HEK293 (cell line): ENCODE data around the gene CD302.

Experiments used
- CTCF ChIA-PET: fragments of 350-600 bp; formaldehyde crosslinking; extraction: SDS; loops from one replicate; lab custom pipeline; 2021; ENCODE audit warnings: antibody characterized with exemption; lab: Yijun Ruan, JAX
- POLR2A ChIA-PET: fragments of 300-600 bp; formaldehyde crosslinking; extraction: SDS; loops from one replicate; lab custom pipeline; 2020; ENCODE audit warnings: antibody characterized with exemption, inconsistent platforms; lab: Yijun Ruan, JAX
- H3K27ac ChIP-seq: fragments of 200-500 bp; sonication (Bioruptor generic); 2 replicates; pipeline ENCODE4 v1.5.1; 2014; ENCODE audit warnings: low read depth, low read length, control low read depth, inconsistent platforms; ENCODE audit errors: extremely low read depth
- H3K36me3 ChIP-seq, 2 experiments: fragments of 200-500 bp in 1 of 2; sonication (Bioruptor generic) in 1 of 2; 1 replicate in 1 of 2; 2 replicates in 1 of 2; pipeline ENCODE4 v1.5.1; 2014 to 2017; ENCODE audit warnings: inconsistent platforms in 2 of 2, low read length in 2 of 2; ENCODE audit not compliant: control insufficient read depth in 2 of 2, insufficient read depth in 1 of 2
- H3K4me1 ChIP-seq: fragments of 200-500 bp; sonication (Bioruptor generic); 2 replicates; pipeline ENCODE4 v1.5.1; 2014; ENCODE audit warnings: mild to moderate bottlenecking, low read length, inconsistent platforms; ENCODE audit not compliant: control insufficient read depth, insufficient read depth
- H3K4me3 ChIP-seq: 2 replicates; pipeline ENCODE4 v1.5.1; 2011; ENCODE audit warnings: low read depth, mild to moderate bottlenecking, control low read depth, low read length, moderate library complexity
- H3K9me3 ChIP-seq: fragments of 200-500 bp; sonication (Bioruptor generic); 2 replicates; pipeline ENCODE4 v1.5.1; 2014; ENCODE audit warnings: low read depth, low read length, inconsistent platforms; ENCODE audit not compliant: control insufficient read depth, insufficient read depth
- BCL11B ChIP-seq: fragments of 450-650 bp; formaldehyde crosslinking; IDR thresholded peaks from 2 replicates; pipeline ENCODE4 v1.5.1; 2016; ENCODE audit warnings: low read depth, missing biosample characterization, missing genetic modification characterization
- ELK4 ChIP-seq: IDR thresholded peaks from 2 replicates; pipeline ENCODE4 v1.6.1; 2011; ENCODE audit warnings: mild to moderate bottlenecking, low read depth, low read length, borderline replicate concordance
- GFI1B ChIP-seq: fragments of 450-650 bp; formaldehyde crosslinking; IDR thresholded peaks from 2 replicates; pipeline ENCODE4 v1.5.1; 2016; ENCODE audit warnings: missing biosample characterization, missing genetic modification characterization
- HOXD13 ChIP-seq: sonication (generic); formaldehyde crosslinking; IDR thresholded peaks from 2 replicates; pipeline ENCODE4 v1.8.0; 2022; ENCODE audit warnings: missing genetic modification reagents, borderline replicate concordance
- KLF9 ChIP-seq: fragments of 450-650 bp; formaldehyde crosslinking; IDR thresholded peaks from 2 replicates; pipeline ENCODE4 v1.5.1; 2016; ENCODE audit warnings: missing biosample characterization, missing genetic modification characterization, low read depth
- RBAK ChIP-seq: fragments of 450-650 bp; formaldehyde crosslinking; IDR thresholded peaks from 2 replicates; pipeline ENCODE4 v1.5.1; 2016; ENCODE audit warnings: missing biosample characterization, missing genetic modification characterization
- ZBTB1 ChIP-seq: fragments of 450-650 bp; formaldehyde crosslinking; IDR thresholded peaks from 2 replicates; pipeline ENCODE4 v1.5.1; 2016; ENCODE audit warnings: missing biosample characterization, missing genetic modification characterization
- ZFP41 ChIP-seq: fragments of 450-650 bp; formaldehyde crosslinking; IDR thresholded peaks from 2 replicates; pipeline ENCODE4 v1.5.1; 2016; ENCODE audit warnings: missing biosample characterization, missing genetic modification characterization, borderline replicate concordance
- ZIC2 ChIP-seq: fragments of 450-650 bp; formaldehyde crosslinking; IDR thresholded peaks from 2 replicates; pipeline ENCODE4 v1.5.1; 2016; ENCODE audit warnings: missing biosample characterization, missing genetic modification characterization
- ZNF114 ChIP-seq: fragments of 450-650 bp; formaldehyde crosslinking; IDR thresholded peaks from 2 replicates; pipeline ENCODE4 v1.5.0; 2017; ENCODE audit warnings: missing biosample characterization, missing genetic modification characterization
- ZNF16 ChIP-seq: fragments of 450-650 bp; formaldehyde crosslinking; IDR thresholded peaks from 2 replicates; pipeline ENCODE4 v1.5.1; 2016; ENCODE audit warnings: low read depth, missing biosample characterization, missing genetic modification characterization
- ZNF433 ChIP-seq: fragments of 450-650 bp; formaldehyde crosslinking; IDR thresholded peaks from 2 replicates; pipeline ENCODE4 v1.5.1; 2016; ENCODE audit warnings: missing biosample characterization, missing genetic modification characterization, low read depth
- ZNF449 ChIP-seq: fragments of 450-650 bp; formaldehyde crosslinking; IDR thresholded peaks from 2 replicates; pipeline ENCODE4 v1.5.1; 2017; ENCODE audit warnings: missing biosample characterization, mild to moderate bottlenecking, missing genetic modification characterization, moderate library complexity
- ZNF580 ChIP-seq: fragments of 450-650 bp; formaldehyde crosslinking; IDR thresholded peaks from 2 replicates; pipeline ENCODE4 v1.5.1; 2016; ENCODE audit warnings: missing biosample characterization, missing genetic modification characterization
- ZNF624 ChIP-seq: fragments of 450-650 bp; formaldehyde crosslinking; IDR thresholded peaks from 2 replicates; pipeline ENCODE4 v1.5.1; 2017; ENCODE audit warnings: missing biosample characterization, missing genetic modification characterization
- ZNF704 ChIP-seq: fragments of 450-650 bp; formaldehyde crosslinking; IDR thresholded peaks from 2 replicates; pipeline ENCODE4 v1.5.1; 2016; ENCODE audit warnings: missing biosample characterization, missing genetic modification characterization
- ZNF747 ChIP-seq: fragments of 450-650 bp; formaldehyde crosslinking; IDR thresholded peaks from 2 replicates; pipeline ENCODE4 v1.5.1; 2016; ENCODE audit warnings: missing biosample characterization, missing genetic modification characterization
- TF ChIP-seq, protein P1 (sequence below): fragments of 450-650 bp; formaldehyde crosslinking; IDR thresholded peaks from 2 replicates; pipeline ENCODE4 v1.5.1; 2016; ENCODE audit warnings: missing biosample characterization, missing genetic modification characterization
- TF ChIP-seq, protein P2 (sequence below): fragments of 450-650 bp; formaldehyde crosslinking; IDR thresholded peaks from 2 replicates; pipeline ENCODE4 v1.5.1; 2017; ENCODE audit warnings: missing biosample characterization, missing genetic modification characterization

The CD302 gene

GRCh38 chr2:159817283-159817682 lies 19.3 kb upstream of the CD302 start:
- Histone ChIP-seq H3K9me3 (no peaks in the 10 kb centered on the region), H3K4me1 (no peaks in the 10 kb centered on the region), H3K27ac (no peak overlapping the region), H3K4me3 (no peak overlapping the region), H3K36me3 (no peaks in the 10 kb centered on the region)
- CTCF ChIA-PET, result interaction anchor here (2.5 kb wide), 1 partner anchor 9 kb away, joined by 8 read pairs; no protein-coding TSS in a partner anchor
- POLR2A ChIA-PET, result no interaction called here
- TF ChIP-seq ZNF449 (tag by site-specific recombination) (no peak), KLF9 (tag by site-specific recombination) (no peak), ZNF433 (tag by site-specific recombination) (no peak), GFI1B (tag by site-specific recombination) (no peak), ZIC2 (tag by site-specific recombination) (no peak), RBAK (tag by site-specific recombination) (no peak), ZNF114 (no peak), BCL11B (no peak), ZNF704 (tag by site-specific recombination) (no peak), ELK4 (no peak), ZNF16 (tag by site-specific recombination) (no peak), ZNF580 (tag by site-specific recombination) (no peak), ZNF747 (tag by site-specific recombination) (no peak), HOXD13 (CRISPR knock-in tag) (no peak), ZBTB1 (no peak), ZFP41 (no peak)
- TF ChIP-seq, protein P1, sequence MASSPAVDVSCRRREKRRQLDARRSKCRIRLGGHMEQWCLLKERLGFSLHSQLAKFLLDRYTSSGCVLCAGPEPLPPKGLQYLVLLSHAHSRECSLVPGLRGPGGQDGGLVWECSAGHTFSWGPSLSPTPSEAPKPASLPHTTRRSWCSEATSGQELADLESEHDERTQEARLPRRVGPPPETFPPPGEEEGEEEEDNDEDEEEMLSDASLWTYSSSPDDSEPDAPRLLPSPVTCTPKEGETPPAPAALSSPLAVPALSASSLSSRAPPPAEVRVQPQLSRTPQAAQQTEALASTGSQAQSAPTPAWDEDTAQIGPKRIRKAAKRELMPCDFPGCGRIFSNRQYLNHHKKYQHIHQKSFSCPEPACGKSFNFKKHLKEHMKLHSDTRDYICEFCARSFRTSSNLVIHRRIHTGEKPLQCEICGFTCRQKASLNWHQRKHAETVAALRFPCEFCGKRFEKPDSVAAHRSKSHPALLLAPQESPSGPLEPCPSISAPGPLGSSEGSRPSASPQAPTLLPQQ (tag by site-specific recombination), result no peak
- TF ChIP-seq, protein P2, sequence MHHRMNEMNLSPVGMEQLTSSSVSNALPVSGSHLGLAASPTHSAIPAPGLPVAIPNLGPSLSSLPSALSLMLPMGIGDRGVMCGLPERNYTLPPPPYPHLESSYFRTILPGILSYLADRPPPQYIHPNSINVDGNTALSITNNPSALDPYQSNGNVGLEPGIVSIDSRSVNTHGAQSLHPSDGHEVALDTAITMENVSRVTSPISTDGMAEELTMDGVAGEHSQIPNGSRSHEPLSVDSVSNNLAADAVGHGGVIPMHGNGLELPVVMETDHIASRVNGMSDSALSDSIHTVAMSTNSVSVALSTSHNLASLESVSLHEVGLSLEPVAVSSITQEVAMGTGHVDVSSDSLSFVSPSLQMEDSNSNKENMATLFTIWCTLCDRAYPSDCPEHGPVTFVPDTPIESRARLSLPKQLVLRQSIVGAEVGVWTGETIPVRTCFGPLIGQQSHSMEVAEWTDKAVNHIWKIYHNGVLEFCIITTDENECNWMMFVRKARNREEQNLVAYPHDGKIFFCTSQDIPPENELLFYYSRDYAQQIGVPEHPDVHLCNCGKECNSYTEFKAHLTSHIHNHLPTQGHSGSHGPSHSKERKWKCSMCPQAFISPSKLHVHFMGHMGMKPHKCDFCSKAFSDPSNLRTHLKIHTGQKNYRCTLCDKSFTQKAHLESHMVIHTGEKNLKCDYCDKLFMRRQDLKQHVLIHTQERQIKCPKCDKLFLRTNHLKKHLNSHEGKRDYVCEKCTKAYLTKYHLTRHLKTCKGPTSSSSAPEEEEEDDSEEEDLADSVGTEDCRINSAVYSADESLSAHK (tag by site-specific recombination), result no peak

DNA sequence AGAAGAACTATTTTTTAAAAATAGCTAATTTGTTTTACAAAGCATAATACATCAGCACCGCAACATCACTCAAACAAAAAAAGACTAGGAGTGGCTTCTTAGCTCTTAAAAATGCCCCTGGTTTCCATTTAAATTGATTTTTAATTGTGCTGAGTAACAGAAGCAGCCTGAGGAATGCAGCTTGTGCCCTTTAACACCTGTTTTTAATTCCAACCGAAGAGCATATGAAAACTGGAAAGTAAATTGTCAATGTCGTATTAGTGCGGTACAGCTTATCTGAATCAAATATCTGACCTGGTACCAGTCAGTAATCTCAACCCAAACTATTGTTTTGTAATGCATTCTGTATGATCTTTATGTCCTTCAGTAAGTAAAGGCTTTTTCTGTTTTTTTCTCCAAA lies 13.2 kb upstream of the CD302 start:
- CTCF ChIA-PET, result interaction anchor here (0.6 to 0.8 kb wide), 2 partner anchors 22 to 1075 kb away, joined by 3 read pairs; no protein-coding TSS in a partner anchor

More for the DNA sequence above, 13.2 kb upstream of the CD302 start:
- TF ChIP-seq ZNF624 (tag by site-specific recombination), result no peak
- Histone ChIP-seq H3K27ac (no peak overlapping the region), H3K4me1 (no peaks in the 10 kb centered on the region), H3K36me3 (no peaks in the 10 kb centered on the region), H3K4me3 (no peak overlapping the region), H3K9me3 (no peaks in the 10 kb centered on the region)
- POLR2A ChIA-PET, result no interaction called here
